T follicular helper cell (primary cell): ENCODE results near the gene ADGRG6.
"Not testable (repeated sequence)": the region's sequence is repeated elsewhere in the genome, so short reads cannot be mapped to it uniquely, and the experiment has no call there.

Source experiments
- DNase-seq: peaks from one replicate; pipeline ENCODE4 v3.0.0-alpha.2; 2020; ENCODE audit warnings: low read depth

The ADGRG6 gene

DNA sequence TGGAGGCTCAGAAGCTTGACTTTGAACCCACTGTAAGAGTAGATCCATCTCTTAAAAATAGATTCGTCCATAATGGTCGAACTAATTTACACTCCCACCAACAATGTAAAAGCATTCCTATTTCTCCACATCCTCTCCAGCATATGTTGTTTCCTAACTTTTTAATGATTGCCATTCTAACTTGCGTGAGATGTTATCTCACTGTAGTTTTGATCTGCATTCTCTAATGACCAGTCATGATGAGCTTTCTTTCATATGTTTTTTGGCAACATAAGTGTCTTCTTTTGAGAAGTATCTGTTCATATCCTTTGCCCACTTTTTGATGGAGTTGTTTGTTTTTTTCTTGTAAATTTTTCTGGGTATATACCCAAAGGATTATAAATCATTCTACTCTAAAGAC, 44.4 kb downstream of the ADGRG6 start:
- not testable (repeated sequence) for DNase-seq

DNA sequence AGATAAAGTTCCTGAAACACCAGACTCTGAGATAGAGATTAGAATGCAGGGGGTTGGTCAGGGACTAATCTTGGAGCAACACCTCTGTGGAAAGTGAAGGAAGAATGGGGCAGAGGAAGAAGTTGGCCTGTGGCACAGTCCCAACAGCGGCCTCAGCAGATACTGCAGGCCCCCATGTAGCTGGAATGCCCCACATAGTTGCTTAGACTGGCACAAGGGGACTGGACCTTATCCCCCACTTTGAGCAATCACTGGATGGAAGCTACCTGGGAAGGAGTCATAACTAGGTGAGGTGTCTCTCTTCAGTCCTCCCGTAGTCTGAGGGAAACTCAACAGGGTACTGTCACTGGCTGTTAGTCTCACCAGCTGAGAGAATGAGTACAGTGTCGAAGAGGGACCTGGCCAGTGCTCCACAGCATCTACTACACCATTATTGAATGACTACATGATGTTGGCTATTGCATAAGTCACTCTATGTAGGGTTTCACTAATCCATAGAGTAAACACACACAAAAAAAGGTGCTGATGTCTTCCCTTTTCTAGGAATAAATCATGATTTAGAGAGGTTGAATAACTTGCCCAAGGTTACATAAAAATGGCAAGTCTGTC, 47.5 kb downstream of the ADGRG6 start:
- no peak for DNase-seq

DNA sequence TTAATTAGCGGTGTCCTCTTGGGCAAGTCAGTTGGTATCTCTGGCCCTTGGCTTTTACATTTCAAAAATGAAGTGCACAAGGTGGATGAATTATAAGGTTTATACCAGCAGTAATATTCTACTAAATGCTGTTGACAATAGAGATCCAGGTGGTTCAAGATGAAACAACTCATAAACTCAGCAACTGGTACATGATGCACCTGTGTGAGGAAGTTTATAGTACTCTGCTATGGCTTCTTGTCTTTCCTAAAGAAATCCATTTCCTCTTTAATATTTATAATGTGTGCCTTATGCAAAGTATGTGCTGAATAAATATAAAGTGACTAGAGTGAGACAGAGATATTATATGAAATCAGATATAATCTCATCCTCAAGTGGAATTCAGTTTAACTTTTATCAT, 48.5 kb downstream of the ADGRG6 start:
- DNase-seq: no peak

DNA sequence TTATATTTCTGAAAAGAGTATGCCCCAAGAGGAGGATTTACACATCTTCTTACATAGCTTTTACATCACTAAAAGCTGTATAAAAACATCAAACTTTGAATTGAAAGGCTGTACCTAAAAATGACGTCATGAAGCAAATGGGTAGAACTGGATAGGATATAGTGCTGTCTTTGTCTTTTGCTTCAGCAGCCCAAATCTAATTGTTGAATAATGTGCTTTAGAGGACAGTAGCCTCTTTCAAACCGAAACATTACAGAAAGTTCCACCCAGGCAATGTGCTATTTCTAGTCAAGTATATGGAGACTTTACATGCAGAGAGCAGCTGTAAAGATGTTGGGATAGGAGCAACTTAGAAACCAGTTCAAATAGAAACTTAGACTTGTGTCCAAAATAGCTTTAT, 51.9 kb downstream of the ADGRG6 start:
- DNase-seq: no peak

DNA sequence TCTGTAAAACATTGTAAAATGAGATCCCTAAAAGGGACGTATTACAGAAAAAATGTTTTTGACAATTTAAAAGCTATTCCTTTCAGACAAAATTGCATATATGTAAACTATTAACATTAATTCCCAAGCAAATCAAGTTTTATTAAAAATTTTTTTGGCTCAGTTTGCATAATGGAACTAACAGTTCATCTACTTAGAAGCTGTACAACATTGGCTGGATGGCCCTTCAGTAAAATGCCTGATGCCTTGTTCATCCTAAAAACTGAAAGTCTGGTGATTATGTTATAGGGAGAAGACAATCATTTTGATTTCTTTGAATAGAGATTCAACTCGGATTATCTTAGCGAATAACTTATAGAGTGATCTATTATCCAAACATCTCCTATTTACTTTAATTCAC, 52.8 kb downstream of the ADGRG6 start:
- DNase-seq: no peak

DNA sequence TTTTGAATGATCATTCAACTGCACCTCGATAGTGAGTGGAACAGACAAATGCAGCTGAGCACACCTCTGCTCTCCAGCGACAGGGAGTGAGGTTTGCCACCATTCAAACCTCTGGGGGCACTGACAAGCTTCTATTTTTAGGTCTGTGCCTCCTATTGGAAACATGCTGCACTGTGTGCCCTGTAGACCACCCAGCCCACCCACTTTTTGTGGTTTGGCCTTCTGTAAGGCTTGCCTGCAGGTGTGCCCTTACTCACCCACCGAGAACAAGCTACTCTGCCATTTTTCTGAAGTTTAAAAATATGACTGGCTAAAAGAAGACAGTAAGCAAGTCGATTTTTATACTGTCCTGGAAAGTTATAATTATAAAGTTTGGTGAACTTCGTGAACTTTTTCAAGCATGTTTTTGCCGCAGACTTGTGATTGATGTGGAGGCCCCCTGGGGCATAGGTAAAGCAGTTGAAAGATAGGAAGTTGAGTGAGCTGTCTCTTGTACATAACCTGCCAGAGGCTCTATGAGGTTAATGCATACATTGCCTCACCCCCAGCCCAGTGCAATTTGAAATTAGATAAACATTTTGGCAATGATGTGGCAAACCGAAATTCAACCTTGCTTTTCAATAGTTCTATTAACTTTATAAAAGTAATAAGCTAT, 53.8 kb downstream of the ADGRG6 start:
- DNase-seq: no peak

DNA sequence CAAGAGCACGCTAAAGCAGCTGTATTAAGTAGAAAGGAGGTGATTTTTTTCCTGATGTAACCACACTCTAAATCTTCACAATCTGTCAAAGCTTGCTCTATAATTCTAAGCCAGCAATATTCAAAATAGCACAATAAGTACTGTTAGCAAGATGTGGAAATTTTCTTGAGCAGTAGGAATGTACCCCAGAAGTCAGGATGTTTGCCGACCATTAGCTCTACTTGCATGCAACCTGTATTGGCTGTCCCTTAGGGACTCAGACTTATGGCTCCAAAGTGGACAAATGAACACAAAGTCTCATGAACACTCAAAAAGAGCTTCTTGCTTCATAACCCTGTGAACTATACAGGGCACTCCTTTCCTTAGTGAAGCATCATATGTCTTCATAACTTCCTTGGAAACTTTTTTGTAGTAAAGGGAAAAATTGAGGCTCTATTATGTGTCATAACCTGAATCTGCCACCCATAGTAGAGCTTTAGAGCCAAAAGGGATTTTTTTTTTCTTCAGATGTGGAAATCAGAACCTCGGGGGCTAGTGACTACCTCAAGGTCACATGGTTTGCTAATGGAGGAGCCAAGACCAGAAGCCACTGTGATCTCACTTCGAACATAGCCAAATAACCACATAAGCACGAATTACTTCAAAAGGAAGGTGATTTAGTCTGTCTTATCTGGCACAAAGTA, 54.5 kb downstream of the ADGRG6 start:
- DNase-seq: no peak

DNA sequence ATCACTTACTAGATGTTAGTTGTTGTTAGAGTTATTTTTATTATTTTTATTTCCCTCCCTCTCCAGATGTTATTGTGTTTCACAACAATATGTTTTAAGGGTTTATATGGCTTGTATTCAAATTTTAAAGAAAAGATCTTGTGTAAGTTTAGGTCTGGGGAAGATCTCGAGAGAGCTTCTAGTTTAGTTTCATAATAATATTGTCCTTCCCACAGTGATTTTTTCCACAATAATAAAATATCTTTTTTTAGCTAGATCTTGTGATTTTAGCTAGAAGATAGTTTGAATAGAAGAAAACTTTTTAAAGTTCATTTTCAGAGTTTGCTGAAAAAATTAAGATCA, 55.0 kb downstream of the ADGRG6 start:
- no peak for DNase-seq

DNA sequence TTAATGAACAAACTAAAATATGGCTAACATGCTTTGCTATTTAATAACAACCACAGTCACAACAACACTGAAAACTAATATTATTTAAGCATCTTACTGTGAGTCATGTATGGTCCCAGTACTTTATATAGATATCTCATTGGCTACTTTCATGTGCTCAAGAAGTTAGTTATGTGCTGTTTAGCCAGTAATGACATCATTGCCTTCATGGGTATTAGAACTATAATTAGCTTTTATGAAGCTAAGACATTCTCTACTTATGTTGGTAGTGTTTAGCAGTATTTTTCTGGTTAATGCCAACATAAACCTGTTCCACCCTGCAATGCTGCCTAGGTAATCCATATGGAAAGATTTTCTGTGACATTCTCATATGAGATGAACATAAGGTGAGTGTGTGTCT, 56.1 kb downstream of the ADGRG6 start:
- no peak for DNase-seq

DNA sequence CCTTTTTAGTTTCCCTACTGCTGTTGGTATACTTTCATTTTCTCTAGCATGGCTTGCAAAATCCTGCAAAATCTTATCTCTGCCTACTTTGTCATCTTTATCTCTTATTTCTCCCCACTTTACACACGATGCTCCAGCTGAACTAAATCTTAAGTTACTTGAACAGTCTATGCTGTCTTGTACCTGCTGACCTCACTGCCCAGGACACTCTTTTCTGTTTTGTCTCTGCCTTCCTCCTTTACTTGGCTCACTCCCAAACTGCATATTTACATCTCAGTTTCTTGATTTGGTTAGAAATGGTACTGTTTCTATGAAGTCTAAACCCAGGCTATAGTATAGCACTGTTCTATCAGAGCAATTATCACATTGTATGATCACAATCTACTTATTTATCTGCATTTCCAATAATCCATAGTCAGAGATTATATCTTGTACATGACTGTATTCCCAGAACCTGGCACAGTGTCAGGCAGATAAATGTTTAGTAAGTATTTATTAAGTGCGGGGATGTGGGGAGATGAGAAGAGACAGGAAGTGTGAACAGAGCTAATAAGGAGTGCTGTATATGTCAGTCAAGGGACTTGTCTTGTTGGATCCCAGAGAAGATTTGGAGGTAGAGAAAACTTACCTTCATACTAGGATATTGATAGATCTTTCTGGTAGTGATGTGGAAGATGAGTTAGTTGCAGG, 57.6 kb downstream of the ADGRG6 start:
- DNase-seq: no peak

DNA sequence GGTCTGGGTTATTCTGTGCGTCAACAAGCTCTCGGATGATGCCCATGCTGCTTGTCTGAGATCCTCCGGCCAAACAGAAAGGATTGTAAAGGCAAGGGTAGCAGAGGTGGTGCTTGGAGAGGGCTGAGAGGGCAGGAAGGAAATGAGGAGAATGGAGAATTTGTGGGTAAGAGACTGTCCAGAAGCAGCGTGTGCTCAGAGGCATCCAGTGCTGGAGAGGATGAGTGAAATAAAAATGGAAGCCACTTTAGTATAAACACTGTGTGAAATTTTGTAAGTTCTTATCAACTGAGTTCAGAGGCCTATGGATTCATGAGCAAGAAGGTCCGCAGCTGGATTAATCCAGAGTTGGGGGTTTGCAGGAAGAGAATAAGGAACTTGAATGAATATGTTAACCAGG, 59.5 kb downstream of the ADGRG6 start:
- no peak for DNase-seq

DNA sequence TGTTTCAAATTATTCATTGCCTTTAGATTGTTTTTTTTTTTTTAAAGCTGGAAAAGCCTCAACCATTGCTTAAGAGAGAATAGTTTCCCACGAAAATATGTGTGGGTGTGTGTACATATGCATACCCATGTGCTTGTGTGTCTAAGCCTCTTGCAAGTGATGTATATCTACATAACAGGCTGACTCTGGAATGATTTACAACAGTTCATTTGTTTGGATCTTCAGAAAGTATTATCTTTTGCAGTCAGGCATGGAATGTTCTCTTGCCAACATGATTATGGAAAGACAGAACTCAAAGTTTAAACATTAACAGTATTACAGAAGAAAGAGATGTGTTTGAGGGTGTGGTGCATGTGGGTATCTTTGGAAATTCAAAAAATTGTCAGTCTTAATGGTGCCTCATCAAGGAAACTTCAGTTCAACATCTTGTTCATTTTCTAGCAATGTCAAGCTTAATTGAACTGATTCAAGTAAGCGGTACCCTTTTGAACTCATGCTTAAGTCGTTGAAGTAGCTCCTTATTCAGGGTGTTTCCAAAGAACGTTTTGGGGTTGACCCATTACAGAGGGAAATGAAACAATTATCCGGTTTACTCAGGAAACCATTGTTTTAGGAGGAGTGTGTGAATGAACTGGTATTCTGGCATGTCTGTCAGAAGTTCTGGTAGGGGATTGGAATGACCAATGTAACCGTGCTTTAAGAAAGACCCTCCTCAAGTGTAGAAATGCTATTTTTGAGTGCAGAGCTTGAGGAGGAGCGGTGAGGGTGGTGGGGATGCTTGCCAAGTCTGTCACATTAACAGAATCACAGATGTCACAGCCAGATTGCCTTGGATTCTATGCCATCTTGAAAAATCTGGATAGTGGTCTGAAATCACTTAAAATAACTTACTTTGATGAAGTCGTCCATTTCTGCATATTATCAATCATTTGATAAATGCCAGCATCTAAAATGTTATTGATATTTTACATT, 60.3 kb downstream of the ADGRG6 start:
- no peak for DNase-seq

DNA sequence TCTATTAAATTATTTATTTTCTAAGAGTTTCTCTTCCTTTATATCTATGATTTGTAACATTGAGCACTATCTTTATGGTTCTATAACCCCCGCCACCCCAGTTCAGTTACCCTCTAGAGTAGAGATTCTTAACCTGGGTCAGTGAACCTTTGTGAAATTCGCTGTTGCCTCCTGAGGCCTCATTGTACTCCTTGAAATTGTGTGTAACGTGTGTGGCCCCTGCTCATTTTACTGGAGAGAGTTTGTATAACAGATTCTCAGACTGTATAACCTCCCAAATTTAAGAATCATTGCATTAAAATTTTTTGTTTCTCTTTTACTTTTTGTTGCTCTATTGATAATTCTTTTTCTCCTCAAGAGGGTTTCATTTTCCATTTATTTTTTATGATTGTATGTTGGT, 65.3 kb downstream of the ADGRG6 start:
- no peak for DNase-seq

DNA sequence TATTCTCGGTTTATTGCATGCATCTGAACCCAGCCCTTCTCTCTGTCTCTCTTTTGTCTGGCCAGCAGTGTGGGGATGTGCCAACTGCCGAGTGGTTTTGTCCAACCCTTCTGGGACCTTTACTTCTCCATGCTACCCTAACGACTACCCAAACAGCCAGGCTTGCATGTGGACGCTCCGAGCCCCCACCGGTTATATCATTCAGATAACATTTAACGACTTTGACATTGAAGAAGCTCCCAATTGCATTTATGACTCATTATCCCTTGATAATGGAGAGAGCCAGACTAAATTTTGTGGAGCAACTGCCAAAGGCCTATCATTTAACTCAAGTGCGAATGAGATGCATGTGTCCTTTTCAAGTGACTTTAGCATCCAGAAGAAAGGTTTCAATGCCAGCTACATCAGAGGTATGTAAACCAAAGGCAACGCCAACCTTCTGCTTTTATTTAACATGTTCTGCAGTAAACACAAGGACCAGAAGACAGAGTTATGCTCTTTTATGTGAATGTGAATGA, 65.8 kb downstream of the ADGRG6 start:
- no peak for DNase-seq

DNA sequence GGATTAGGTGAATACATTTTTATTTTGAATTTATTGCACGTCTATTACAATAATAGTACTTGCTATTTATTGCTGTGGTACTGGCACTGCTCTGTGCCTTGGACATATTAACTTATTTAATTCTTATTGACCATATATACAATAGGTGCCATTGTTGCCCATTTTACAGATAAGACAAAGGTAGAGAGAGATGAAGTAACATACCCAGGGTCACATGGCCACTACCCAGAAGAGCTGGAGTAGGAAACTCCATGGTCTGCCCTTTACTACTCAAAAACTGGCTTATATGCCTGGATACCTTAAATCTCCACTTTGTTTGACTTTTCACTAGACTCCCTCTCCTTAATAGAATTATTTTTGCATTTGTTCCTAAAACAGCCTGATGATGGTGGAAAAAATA, 67.5 kb downstream of the ADGRG6 start:
- no peak for DNase-seq

DNA sequence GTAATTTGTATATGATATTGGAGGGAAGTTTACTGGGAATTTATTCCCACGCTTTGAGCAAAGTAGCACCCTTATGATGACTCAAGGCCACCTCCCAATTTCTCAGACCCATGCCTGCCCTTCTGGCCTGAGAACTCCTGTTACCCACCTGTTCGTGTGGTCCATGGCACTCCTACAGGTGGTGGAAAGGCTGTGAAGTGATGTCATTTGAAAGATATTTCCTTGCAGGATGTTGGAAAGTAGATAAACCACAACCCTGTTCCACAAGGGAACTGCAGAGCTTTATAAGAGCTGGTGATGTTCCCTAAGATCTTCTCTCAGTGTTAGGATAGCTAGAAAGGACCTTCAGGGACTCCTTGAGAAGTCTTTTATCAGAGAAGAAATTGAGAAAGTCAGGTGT, 70.5 kb downstream of the ADGRG6 start:
- no peak for DNase-seq

DNA sequence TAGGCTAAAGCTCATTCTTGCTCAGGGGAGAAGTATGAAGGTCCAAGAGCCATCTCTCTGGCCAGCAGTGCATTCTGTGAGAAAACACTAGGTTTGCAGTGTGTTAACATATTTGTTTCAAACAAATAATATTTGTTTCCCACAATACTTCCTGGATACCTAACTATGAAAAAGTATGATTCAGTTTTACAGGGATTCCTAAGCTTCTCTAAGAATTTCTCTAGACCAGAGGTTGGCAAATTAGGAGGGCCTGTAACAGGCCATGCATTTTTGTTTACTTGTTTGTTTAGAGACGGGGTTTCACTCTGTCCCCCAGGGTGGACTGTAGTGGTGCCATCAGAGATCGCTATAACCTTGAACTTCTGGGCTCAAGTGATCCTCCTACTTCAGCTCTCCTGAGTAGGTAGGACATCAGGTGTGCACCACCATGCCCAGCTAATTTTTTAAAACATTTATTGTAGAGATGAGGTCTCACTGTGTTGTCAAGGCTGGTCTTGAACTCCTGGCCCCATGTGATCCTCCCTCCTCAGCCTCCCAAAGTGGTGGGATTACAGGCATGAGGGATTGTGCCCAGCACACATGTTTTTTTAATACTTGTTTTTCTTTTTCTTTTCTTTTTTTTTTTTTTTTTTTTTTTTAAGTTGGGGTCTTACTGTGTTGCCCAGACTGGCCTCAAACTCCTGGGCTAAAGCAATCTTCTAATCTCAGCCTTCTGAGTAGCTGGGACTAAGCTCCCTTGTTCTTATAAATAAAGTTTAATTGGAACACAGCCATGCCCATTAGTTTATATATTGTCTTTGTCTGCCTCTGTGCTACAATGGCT, 71.7 kb downstream of the ADGRG6 start:
- DNase-seq: no peak

DNA sequence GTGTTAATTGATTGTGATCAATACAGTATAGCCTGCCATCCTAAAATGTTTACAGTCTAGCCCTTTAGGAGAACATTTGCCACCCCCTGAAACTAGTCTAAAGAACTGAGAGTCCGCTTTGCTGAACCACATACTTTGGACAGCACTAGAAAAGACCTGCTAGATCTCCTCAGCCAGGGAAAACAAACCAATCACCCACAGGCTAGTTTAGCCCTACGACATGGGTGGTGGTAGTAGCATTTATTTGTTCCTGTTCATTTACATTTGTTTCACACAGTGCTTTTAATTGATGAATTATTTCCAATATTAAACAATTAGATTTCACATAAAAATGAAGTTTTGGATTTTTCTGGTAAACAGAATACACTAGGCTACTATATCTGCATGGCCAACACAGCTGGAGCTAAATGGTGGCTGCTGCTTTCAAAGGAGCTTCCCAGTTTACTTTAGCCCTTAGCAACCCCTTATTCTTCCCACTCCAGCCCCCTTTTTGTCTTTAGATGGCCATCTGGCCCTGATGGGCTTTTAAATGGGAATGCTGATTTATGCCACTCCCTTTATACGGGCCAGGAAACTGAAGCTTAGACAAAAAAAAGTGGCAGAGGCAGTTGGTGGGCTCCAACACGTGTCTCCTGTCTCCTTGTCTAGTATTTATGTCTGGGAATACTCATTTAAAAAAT, 72.4 kb downstream of the ADGRG6 start:
- no peak for DNase-seq

DNA sequence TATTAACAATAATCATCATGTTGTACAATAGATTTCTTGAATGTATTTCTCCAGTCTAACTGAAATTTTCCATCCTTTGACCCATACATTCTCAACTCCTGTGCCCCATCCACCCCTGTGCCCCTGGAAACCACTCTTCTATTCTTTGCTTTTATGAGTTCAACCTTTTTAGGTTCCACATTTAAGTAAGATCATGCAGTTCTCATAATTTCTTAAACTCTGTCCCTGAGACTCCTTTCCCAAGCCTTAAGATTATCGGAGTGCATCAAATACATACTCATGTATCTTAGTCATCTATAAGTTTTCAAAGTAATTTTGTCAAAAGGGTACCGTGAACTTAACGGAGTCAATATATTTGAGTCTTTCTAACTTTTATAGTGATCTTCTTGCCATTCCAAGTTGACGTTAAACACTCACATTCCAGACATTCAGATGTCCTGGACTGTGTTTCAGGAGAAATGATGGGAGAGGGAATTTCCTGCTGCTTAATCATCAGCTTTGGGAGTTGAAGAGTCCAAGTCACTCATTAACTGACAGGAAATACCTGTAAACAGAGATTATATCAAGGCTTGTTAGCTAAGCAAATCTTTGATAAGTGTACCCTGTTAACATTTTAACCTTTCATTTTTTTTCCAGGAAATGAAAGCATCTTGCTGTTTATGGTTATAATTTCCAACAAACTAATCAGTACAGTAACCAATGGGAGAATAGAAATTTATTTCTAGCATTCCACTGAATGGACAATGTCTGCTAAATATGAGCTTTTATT, 73.3 kb downstream of the ADGRG6 start:
- DNase-seq: no peak
